NB4 (cell line): ENCODE results near the gene BARHL2.

Experiments
- DNase-seq: peaks from one replicate; pipeline ENCODE4 v3.0.0; 2010; ENCODE audit warnings: low read depth
- H3K4me3 ChIP-seq: one replicate; pipeline ENCODE4 v1.5.1; 2011; ENCODE audit warnings: mild to moderate bottlenecking, low read depth, low read length, moderate library complexity
- MYC ChIP-seq: IDR thresholded peaks from 2 replicates; pipeline ENCODE4 v1.6.1; 2011; ENCODE audit warnings: low read depth, low read length
- POLR2A ChIP-seq: IDR thresholded peaks from 2 replicates; pipeline ENCODE4 v1.6.1; 2011; ENCODE audit warnings: mild to moderate bottlenecking; ENCODE audit not compliant: insufficient read length; ENCODE audit errors: extremely low read depth
- TF ChIP-seq, protein P1 (sequence below): IDR thresholded peaks from one replicate; pipeline ENCODE4 v1.5.1; 2012; ENCODE audit warnings: low read depth, low read length
- TF ChIP-seq, protein P2 (sequence below): IDR thresholded peaks from 2 replicates; pipeline ENCODE4 v1.6.1; 2011; ENCODE audit warnings: low read depth, low read length

BARHL2 gene

GRCh38 chr1:90705956-90706355 lies 11.1 kb downstream of the BARHL2 start:
- TF ChIP-seq MYC (no peak), POLR2A (no peak)
- TF ChIP-seq, protein P1, sequence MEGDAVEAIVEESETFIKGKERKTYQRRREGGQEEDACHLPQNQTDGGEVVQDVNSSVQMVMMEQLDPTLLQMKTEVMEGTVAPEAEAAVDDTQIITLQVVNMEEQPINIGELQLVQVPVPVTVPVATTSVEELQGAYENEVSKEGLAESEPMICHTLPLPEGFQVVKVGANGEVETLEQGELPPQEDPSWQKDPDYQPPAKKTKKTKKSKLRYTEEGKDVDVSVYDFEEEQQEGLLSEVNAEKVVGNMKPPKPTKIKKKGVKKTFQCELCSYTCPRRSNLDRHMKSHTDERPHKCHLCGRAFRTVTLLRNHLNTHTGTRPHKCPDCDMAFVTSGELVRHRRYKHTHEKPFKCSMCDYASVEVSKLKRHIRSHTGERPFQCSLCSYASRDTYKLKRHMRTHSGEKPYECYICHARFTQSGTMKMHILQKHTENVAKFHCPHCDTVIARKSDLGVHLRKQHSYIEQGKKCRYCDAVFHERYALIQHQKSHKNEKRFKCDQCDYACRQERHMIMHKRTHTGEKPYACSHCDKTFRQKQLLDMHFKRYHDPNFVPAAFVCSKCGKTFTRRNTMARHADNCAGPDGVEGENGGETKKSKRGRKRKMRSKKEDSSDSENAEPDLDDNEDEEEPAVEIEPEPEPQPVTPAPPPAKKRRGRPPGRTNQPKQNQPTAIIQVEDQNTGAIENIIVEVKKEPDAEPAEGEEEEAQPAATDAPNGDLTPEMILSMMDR, result no peak
- TF ChIP-seq, protein P2, sequence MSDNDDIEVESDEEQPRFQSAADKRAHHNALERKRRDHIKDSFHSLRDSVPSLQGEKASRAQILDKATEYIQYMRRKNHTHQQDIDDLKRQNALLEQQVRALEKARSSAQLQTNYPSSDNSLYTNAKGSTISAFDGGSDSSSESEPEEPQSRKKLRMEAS, result no peak
- no peak overlapping the region for H3K4me3 ChIP-seq
- no peak for DNase-seq

DNA sequence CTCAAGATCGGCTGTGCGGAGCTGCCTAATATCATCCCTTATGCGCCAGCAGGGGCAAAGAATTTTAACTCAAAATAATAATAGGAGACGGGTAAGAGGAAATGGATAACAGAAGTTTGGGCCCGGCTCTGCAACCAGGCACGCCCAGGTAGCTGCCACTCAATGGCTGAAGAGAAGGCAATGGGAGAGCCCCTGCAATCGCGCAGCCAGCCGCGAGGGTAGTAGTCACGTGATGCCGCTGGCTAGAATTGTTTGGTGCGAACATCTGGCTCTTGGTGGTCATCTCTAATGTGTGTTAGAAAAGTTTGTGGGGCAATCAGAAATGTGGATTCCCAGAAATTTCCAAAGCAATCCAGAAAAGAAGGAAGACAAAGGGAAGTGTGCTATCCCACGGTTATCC lies 12.3 kb downstream of the BARHL2 start:
- no peak overlapping the region for H3K4me3 ChIP-seq
- DNase-seq, result no peak
- TF ChIP-seq, protein P2, result no peak
- TF ChIP-seq POLR2A (no peak), MYC (no peak)
- TF ChIP-seq, protein P1, result no peak

GRCh38 chr1:90694846-90695245 lies 22.3 kb downstream of the BARHL2 start:
- H3K4me3 ChIP-seq, result no peak overlapping the region
- TF ChIP-seq, protein P2, result no peak
- no peak for TF ChIP-seq MYC
- TF ChIP-seq, protein P1, result no peak
- no peak for DNase-seq

DNA sequence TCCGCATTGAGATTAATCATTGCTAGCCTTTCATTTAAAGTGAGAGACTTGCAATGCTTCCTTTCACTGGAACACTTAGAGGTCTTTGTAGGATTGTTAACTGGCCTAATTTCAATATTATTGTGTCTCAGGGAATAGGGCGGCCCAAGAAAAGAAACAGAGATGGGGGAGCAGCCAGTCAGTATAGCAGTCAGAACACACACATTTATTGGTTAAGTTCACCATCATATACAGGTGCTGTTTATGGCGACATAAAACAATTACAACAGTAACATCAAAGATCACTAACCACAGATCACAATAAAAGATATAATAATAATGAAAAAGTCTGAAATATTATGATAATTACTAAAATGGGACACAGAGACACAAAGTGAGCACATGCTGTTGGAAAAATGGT lies 29.4 kb downstream of the BARHL2 start:
- no peak for DNase-seq
- no peak for TF ChIP-seq POLR2A
- TF ChIP-seq, protein P2, result no peak
- TF ChIP-seq MYC, result no peak
- TF ChIP-seq, protein P1, result no peak
- no peak overlapping the region for H3K4me3 ChIP-seq

GRCh38 chr1:90675161-90675847 lies 41.8 kb downstream of the BARHL2 start:
- no peak overlapping the region for H3K4me3 ChIP-seq
- DNase-seq, result no peak
- no peak for TF ChIP-seq POLR2A
- TF ChIP-seq, protein P2, result no peak
- TF ChIP-seq, protein P1, result no peak
- no peak for TF ChIP-seq MYC

- TF ChIP-seq POLR2A (no peak), MYC (no peak)
- TF ChIP-seq, protein P2, result no peak
- TF ChIP-seq, protein P1, result no peak
- no peak for DNase-seq
- H3K4me3 ChIP-seq, result no peak overlapping the region
Observed at GRCh38 chr1:90671741-90672140, 45.4 kb downstream of the BARHL2 start.
